SK-N-SH treated with all-trans-retinoic acid at 6 μM for 48 hours (cell line): ENCODE results near the gene ANKRD40CL.

Experiments used
- ATAC-seq: fragments of 200-7000 bp; cut with Tn5 transposase; 3 replicates; pipeline ENCODE4 v1.9.1; 2020; ENCODE audit warnings: mild to moderate bottlenecking, moderate library complexity
- BACH2 ChIP-seq: fragments of 250-450 bp; sonication (Bioruptor Pico); IDR thresholded peaks from 2 replicates; pipeline ENCODE4 v1.9.0; 2021; ENCODE audit warnings: mild to moderate bottlenecking, borderline replicate concordance
- ESRRG ChIP-seq: fragments of 250-450 bp; sonication (Bioruptor Pico); IDR thresholded peaks from 2 replicates; pipeline ENCODE4 v1.6.1; 2021; ENCODE audit warnings: mild to moderate bottlenecking
- GLIS3 ChIP-seq: fragments of 250-450 bp; sonication (Bioruptor Pico); IDR thresholded peaks from 2 replicates; pipeline ENCODE4 v1.5.0; 2020; ENCODE audit warnings: mild to moderate bottlenecking, moderate library complexity
- ISL1 ChIP-seq: fragments of 250-450 bp; sonication (Bioruptor Pico); IDR thresholded peaks from 2 replicates; pipeline ENCODE4 v2.1.2; 2022; ENCODE audit warnings: mild to moderate bottlenecking, moderate library complexity
- PATZ1 ChIP-seq: fragments of 250-450 bp; sonication (Bioruptor Pico); IDR thresholded peaks from 2 replicates; pipeline ENCODE4 v1.8.0; 2020; ENCODE audit warnings: mild to moderate bottlenecking, moderate library complexity, borderline replicate concordance
- POU6F1 ChIP-seq: fragments of 250-450 bp; sonication (Bioruptor Pico); IDR thresholded peaks from 2 replicates; pipeline ENCODE4 v1.8.0; 2021; ENCODE audit warnings: low read depth, mild to moderate bottlenecking, moderate library complexity, borderline replicate concordance
- PPARA ChIP-seq: fragments of 250-450 bp; sonication (Bioruptor Pico); IDR thresholded peaks from 2 replicates; pipeline ENCODE4 v1.5.0; 2020; ENCODE audit warnings: mild to moderate bottlenecking, borderline replicate concordance
- RARB ChIP-seq: fragments of 250-450 bp; sonication (Bioruptor Pico); IDR thresholded peaks from 2 replicates; pipeline ENCODE4 v1.8.0; 2021; ENCODE audit warnings: mild to moderate bottlenecking, moderate library complexity
- SNAI2 ChIP-seq: fragments of 250-450 bp; sonication (Bioruptor Pico); IDR thresholded peaks from 2 replicates; pipeline ENCODE4 v1.5.0; 2020; ENCODE audit warnings: mild to moderate bottlenecking, moderate library complexity
- TOX ChIP-seq: fragments of 250-450 bp; sonication (Bioruptor Pico); IDR thresholded peaks from 2 replicates; pipeline ENCODE4 v1.8.0; 2021; ENCODE audit warnings: mild to moderate bottlenecking, moderate library complexity, borderline replicate concordance
- TSHZ2 ChIP-seq: fragments of 250-450 bp; sonication (Bioruptor Pico); IDR thresholded peaks from 2 replicates; pipeline ENCODE4 v1.5.0; 2020; ENCODE audit warnings: mild to moderate bottlenecking, moderate library complexity
- ZC3H10 ChIP-seq: fragments of 250-450 bp; sonication (Bioruptor Pico); IDR thresholded peaks from 2 replicates; pipeline ENCODE4 v1.5.1; 2021; ENCODE audit warnings: mild to moderate bottlenecking, moderate library complexity
- ZNF565 ChIP-seq: fragments of 450-650 bp; formaldehyde crosslinking; conservative IDR thresholded peaks from 2 replicates; pipeline ENCODE4 v1.5.0; 2020; ENCODE audit warnings: low read depth, mild to moderate bottlenecking, moderate library complexity
- ZNF70 ChIP-seq: fragments of 450-650 bp; formaldehyde crosslinking; IDR thresholded peaks from 2 replicates; pipeline ENCODE4 v1.5.0; 2020; ENCODE audit warnings: mild to moderate bottlenecking, moderate library complexity
- ZNF8 ChIP-seq: fragments of 450-650 bp; formaldehyde crosslinking; IDR thresholded peaks from 2 replicates; pipeline ENCODE4 v1.5.0; 2020; ENCODE audit warnings: mild to moderate bottlenecking, moderate library complexity

The ANKRD40CL gene

GRCh38 chr17:50778471-50778870 is 11.2 kb upstream of the ANKRD40CL start (continued):
- TF ChIP-seq POU6F1 (no peak), ZC3H10 (no peak), PPARA (CRISPR knock-in tag) (no peak), PATZ1 (CRISPR knock-in tag) (no peak), GLIS3 (CRISPR knock-in tag) (no peak)

- no peak for TF ChIP-seq TOX (CRISPR knock-in tag)
- ATAC-seq = no peak
Observed at GRCh38 chr17:50775926-50776325, 8.6 kb upstream of the ANKRD40CL start.

- no peak for ATAC-seq
Observed at GRCh38 chr17:50774225-50774803, 7.0 kb upstream of the ANKRD40CL start.

More at GRCh38 chr17:50774225-50774803, 7.0 kb upstream of the ANKRD40CL start:
- TF ChIP-seq RARB (CRISPR knock-in tag) (no peak), ESRRG (CRISPR knock-in tag) (no peak), BACH2 (no peak), TSHZ2 (CRISPR knock-in tag) (no peak), ISL1 (CRISPR knock-in tag) (no peak), SNAI2 (CRISPR knock-in tag) (no peak), ZNF565 (no peak), ZNF70 (CRISPR knock-in tag) (no peak), PPARA (CRISPR knock-in tag) (no peak), ZC3H10 (no peak), PATZ1 (CRISPR knock-in tag) (no peak), POU6F1 (no peak), ZNF8 (CRISPR knock-in tag) (no peak)
- TF ChIP-seq, all 23 proteins: peak for 0
